HG02763 (cell line): ENCODE results near the gene TRIM54.
"Not testable (repeated sequence)": the region's sequence is repeated elsewhere in the genome, so short reads cannot be mapped to it uniquely, and the experiment has no call there.

Experiments
- ATAC-seq: cut with Tn5 transposase; IDR thresholded peaks from one replicate; pipeline ENCODE4 v1.9.1; 2021; ENCODE audit warnings: mild to moderate bottlenecking, moderate library complexity; ENCODE audit not compliant: unreplicated experiment

Gene TRIM54

GRCh38 chr2:27256855-27257454, 25.3 kb upstream of the TRIM54 start:
- no peak for ATAC-seq

DNA sequence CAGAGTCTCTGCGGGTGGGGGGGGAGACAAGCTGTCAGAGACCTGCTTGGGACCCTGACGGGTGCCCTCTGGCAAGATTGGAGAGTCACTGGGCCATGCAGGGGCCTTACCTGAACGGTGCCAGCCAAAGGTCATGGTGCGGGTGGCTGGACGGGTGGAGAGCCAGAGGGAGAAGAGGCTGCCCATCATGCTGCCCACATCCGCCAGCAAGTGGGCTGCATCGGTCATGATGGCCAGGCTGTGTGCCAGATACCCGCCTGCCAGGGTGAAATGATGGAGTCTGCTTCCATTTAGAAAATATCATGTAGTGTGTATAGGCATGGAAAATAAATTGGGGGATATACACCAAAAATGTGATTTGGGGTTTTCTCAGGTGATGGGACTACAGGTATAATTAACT, 24.2 kb upstream of the TRIM54 start:
- ATAC-seq: no peak

GRCh38 chr2:27261241-27261925, 20.8 kb upstream of the TRIM54 start:
- no peak for ATAC-seq

DNA sequence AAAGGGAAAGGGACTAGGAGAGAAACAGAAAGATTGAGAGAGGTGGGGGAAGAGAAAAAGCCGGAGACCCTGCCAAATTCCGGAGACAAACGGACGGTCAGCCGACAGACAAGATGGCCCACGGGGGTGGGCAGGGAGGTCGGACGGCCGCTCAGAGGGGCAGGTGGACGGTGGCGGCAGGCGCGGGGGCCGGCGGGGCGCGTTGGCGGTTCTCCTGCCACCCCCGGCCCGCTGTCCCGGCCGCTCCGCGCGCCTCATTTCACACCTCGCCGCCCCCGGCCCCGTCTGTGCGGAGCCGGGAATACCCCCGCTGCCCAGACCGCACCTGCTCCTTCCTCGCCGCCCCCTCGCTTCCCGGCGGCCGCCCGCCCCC, 20.3 kb upstream of the TRIM54 start:
- ATAC-seq: no peak

- no peak for ATAC-seq
Measured at GRCh38 chr2:27262379-27263286, 19.6 kb upstream of the TRIM54 start, which contains the start of gene SLC30A3. SLC30A3 (minus strand) TSS chr2:27263047; CDS start chr2:27262906, 141 bp downstream.

- ATAC-seq: no peak
Measured at GRCh38 chr2:27263287-27264252, 18.7 kb upstream of the TRIM54 start.

DNA sequence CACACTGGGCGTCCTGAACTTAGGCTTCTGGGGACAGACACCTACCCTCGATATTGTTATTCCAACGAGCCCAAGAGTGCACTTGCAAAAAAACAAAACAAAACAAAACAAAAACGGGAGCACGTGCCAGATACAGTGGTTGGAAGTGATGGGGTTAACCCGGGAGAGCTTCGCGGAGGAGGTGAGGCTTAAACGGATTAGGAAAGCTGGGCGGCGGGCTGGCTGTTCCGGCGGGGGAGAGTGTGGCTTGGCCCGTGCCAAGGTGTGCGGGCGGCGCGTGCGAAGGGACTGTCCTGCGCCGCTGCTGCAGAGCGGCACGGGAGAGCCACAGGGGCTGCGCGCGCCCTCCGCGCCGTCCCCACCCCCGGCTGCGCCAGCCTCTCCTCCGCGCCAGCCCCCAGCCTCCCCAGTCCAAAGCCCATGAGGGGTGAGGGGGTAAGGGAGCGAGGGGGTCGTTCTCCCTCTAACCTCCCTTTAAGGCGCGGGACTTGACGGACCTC, 17.9 kb upstream of the TRIM54 start:
- ATAC-seq: no peak

DNA sequence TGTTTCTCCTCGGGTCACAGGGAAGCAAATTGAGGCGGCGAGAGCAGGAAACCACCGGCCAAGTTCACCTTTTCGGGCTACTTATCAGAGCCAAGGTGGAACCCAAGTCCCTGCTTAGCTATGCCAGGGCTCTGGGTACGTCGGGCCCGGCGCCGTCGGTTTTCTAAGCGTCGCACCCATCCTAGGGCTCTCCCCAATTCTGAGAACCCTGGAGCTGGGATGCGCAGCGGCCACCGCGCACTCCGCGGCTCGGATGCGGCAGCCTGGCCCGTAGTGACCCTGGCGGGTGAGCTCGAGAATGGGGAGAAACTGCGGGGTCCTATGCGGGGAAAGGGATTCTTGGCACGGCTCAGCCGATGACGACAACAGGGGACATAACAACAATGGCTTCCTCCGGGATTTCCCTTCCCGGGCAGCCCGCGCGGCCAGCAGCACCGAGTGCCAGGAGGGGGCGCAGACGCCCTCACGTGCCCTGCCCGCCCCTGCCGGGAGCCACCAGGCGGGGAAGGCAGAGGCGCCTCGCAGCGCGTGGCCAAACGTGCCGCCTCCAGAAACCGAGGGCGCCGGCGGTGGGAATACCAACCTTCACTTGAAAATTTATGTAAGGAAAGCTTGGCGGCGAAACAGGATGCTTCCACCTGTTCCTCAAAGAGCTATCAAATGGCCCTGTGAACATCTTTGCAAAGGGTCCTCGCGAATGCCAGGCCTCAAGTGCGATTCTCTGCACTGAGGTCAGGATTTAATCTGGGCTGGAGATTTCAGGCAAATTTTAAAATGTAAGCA, 17.3 kb upstream of the TRIM54 start:
- ATAC-seq: no peak

DNA sequence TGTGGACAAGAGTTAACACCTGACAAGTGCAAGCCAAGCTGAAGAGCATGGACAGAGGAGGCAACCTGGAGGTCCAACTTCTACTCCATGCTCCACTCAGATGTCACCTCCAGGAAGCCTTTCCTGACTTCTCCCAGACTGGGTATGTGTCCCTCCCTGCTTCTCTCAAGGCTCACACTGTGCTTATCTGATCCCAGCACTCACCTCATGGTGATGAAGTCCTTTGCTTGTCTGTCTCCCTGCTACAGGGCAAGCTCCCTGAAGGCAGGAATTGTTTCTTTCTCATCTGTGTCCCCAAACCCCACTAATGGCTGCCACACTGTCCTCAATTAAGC, 16.7 kb upstream of the TRIM54 start:
- no peak for ATAC-seq

GRCh38 chr2:27268296-27268695, 13.9 kb upstream of the TRIM54 start:
- ATAC-seq: not testable (repeated sequence)

GRCh38 chr2:27270131-27270530, 12.1 kb upstream of the TRIM54 start:
- ATAC-seq: no peak

DNA sequence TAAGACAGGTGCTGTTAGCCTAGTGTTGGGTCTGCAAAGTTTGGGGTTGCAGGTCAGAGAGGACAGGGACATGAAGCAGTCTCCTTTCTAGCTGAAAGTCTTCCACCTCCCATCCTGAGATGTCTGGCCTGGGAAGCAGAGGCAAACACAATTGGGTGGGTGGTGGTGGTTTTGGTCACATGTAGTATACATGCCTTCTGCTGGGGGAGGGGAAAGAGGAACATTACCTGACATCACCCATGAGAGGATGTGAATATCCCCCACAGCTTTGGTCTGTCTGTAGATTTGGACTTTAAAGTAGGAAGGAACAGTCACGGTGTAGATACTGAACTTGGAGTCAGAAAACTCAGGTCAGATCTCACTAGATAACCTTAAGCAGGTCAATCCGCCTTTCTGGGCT, 11.6 kb upstream of the TRIM54 start:
- no peak for ATAC-seq

DNA sequence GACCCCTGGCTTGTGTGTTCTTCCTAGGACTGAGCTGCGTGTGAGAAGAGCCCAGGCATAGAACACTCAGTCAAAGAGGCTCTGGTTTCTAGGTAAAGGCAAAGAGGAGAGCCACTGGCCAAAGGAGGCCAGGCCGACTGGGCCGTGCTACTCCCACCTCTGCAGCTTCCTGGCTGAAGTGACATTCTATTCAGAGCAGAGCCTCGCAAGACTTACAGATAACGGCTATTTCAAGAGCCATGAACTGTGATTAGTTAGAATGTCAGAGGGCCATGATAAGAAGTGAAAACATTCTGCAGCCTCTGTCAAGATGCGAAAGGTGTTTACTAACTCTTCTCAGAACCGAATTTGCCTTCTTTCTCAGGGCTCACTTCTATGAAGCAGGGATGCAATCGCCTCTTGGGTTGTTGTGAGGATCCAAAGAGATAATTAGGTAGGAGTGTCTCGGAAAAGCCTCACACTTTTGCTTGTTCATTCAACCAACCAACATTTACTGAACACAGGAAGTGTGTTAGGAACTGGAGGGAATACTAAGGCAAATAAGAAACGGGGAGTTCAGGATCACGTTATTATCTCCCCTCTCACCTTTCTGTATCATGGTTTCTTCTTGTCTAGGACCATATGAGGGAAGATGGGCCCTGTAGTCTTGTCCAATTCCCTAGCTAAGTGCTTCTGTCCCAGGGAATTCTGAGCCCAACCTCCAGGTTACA, 10.4 kb upstream of the TRIM54 start:
- no peak for ATAC-seq

GRCh38 chr2:27272537-27273522, 9.4 kb upstream of the TRIM54 start:
- ATAC-seq: not testable (repeated sequence)

DNA sequence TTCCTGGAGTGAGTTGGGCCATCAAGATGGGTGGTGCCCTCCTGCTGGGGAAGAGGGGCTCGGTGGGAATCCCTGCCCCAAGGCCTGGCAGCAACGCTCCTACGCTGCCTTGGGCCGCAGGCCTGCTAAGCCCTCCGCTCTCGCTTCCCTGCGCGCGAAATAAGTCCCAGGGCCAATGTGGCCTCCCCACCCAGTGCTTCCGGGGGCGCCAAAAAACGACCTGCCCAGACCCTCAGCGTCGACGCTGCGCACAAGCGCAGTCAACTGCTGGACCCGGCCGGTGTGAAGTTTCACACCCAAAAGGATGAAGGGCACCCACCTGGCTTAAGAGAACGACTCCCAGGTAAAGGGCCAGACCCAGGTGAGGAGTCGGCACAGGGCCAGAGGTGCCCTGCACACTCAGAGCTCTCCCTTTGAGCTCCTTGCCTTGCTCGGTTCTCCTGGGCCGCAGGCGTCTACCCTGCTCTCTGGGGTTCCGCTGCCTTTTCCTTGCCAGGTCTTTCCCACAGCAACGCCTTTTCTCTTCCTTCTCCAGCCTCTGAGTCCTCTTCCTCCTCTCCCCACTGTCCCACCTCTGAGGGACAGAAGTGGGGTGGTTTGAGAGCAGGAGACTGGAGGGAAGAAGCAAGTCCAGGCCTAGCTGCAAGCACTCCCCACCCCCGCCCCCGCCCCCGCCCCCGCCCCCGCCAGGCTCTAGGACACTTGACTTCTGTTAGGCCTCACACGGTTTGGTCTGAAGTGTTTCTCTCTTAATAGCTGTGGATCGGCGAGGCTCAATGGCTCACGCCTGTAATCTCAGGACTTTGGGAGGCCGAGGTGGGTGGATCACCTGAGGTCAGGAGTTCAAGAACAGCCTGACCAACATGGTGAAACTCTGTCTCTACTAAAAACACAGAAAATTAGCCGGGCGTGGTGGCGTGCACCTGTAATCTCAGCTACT, 6.7 kb upstream of the TRIM54 start, which contains the start of gene DNAJC5G:
Gene DNAJC5G (plus strand): TSS at position 223 of the 940 bp plus-strand sequence. CDS start 1,296 bp downstream, outside the sequence.
- ATAC-seq: no peak

DNA sequence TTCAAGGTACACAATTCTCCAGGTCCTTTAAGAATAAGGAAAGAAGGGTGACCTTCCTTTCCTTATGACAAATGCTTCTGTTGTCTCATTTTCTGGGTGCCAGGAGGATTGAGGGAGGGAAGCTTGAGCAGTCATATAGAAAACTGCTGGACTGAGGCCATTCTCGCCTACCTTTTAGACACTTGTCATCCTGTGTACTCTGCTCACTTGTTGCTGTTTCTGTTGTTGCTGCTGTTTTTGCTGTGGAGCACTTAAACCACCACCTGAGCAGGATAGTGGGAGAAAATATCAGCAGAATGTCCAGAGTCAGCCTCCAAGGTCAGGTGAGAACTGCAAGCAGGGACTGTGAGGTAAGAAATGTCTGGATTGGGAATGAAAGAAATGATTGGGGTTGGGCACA, 4.2 kb upstream of the TRIM54 start:
- ATAC-seq: no peak

- ATAC-seq: no peak
Measured at GRCh38 chr2:27280826-27281225, 1.4 kb upstream of the TRIM54 start.
